ENCODE data around the gene COL4A2. TPM values are rescaled to one million over a fixed set of nuclear protein-coding genes. Genes with fewer than 3 reads are reported as not detected.

COL4A2 gene
- total RNA-seq, 2 experiments from 2014 or later = not detected

DNA sequence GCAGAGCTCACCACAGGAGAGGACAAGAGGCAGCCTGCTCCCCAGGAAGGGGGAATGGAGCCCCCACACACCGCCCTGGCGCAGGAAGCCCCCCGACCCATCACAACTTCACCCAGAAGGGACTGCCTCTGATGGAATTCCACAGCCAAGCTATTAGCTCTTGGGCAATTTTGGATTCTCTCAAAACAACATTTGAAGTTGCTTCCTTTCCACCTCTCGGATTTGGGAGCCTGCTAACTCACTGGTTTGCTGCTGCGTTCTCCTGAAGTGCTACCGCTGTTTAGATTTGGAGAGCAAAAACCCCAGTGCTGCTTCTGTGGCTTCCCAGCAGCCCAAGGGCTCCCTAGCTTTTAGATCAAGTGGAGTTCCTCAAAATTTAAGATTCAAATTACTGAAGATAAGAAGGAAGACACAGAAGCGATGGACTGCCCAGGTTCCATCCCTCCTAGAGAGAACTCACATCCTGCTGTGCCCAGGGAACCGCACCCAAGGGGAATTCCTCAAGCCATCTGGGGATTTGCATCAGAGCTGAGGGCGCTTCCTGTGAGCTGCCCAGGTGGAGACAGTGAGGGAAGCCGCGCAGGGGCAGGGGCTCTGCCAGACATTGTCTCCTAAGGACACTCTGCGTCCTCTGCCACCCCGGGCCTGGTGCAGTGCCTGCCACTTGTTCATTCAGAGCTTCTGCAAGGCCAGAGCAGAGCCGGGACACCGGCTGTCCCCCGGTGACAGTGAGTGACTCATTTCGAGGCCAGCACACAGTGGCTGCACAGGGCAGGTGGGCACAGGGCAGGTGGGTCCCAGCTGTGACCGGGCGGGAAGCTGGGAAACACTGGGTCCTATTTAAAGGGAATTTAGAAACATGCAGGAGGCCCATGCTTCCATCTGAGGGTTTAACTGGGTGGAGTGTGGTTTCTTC lies 45.7 kb upstream of the COL4A2 start:
- ChIA-PET CTCF (no interaction called here), POLR2A (no interaction called here)
- DNase-seq = no peak
- intact Hi-C loops (cut with micrococcal nuclease) = no loop called here
- Mint-ChIP-seq H3K36me3 (ENCODE audit: low read depth) (no peaks in the 10 kb centered on the region), H3K27me3 (peaks cover 16% of the 10 kb centered on the region), H3K4me3 (no peak overlapping the region), H3K4me1 (ENCODE audit: low read depth) (no peaks in the 10 kb centered on the region), H3K27ac (no peak overlapping the region), H3K9me3 (no peaks in the 10 kb centered on the region)
- no peak for ATAC-seq
- TF ChIP-seq CTCF (IDR thresholded peaks at IDR 0.05) = no peak

GRCh38 chr13:110262082-110262436 lies 45.0 kb upstream of the COL4A2 start:
- peaks cover 18% of the 10 kb centered on the region for H3K27me3 Mint-ChIP-seq

GRCh38 chr13:110262508-110263291 lies 44.4 kb upstream of the COL4A2 start:
- ATAC-seq (no peak), DNase-seq (no peak)
- ChIA-PET POLR2A (no interaction called here), CTCF (interaction anchor here (0.8 to 2.0 kb wide), 2 partner anchors 38 to 42 kb away, joined by 3 to 4 read pairs; no protein-coding TSS in a partner anchor)
- H3K9me3 Mint-ChIP-seq = no peaks in the 10 kb centered on the region
- no peak overlapping the region for H3K4me3 Mint-ChIP-seq
- H3K27me3 Mint-ChIP-seq = peaks cover 18% of the 10 kb centered on the region
- intact Hi-C loops (cut with micrococcal nuclease) = no loop called here
- H3K27ac Mint-ChIP-seq = no peak overlapping the region
- TF ChIP-seq CTCF (IDR thresholded peaks at IDR 0.05) = no peak
- no peaks in the 10 kb centered on the region for H3K4me1 Mint-ChIP-seq (ENCODE audit: low read depth)
- no peaks in the 10 kb centered on the region for H3K36me3 Mint-ChIP-seq (ENCODE audit: low read depth)

More at GRCh38 chr13:110262082-110262436, 45.0 kb upstream of the COL4A2 start:
- CTCF ChIA-PET = no interaction called here
- ATAC-seq (no peak), DNase-seq (no peak)
- TF ChIP-seq CTCF (IDR thresholded peaks at IDR 0.05) = no peak
- Mint-ChIP-seq H3K36me3 (ENCODE audit: low read depth) (no peaks in the 10 kb centered on the region), H3K4me1 (ENCODE audit: low read depth) (no peaks in the 10 kb centered on the region), H3K4me3 (no peak overlapping the region), H3K9me3 (no peaks in the 10 kb centered on the region), H3K27ac (no peak overlapping the region)
- intact Hi-C loops (cut with micrococcal nuclease) = no loop called here
- POLR2A ChIA-PET = no interaction called here

DNA sequence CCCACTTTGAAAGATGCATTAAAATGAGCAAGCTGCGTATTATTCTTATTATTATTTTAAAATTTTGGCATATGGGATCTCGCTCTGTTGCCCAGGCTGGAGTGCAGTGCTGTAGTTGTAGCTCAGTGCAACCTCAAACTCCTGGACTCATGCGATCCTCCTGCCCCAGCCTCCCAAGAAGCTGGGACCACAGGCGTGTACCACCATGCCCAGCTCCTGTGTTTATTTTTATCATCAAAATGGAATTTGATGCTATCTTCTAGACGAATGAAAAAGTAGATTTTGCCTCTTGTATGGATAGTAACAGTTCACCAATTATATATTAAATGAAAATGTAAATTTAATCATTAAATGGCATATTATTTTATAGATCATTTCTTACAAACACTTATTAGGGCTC lies 43.7 kb upstream of the COL4A2 start:
- intact Hi-C loops (cut with micrococcal nuclease) = no loop called here
- no peak overlapping the region for H3K4me3 Mint-ChIP-seq
- ChIA-PET POLR2A (no interaction called here), CTCF (interaction anchor here (2.0 kb wide), 1 partner anchor 42 kb away, joined by 4 read pairs; no protein-coding TSS in a partner anchor)
- no peak for TF ChIP-seq CTCF (IDR thresholded peaks at IDR 0.05)
- H3K9me3 Mint-ChIP-seq = no peaks in the 10 kb centered on the region
- H3K4me1 Mint-ChIP-seq (ENCODE audit: low read depth) = no peaks in the 10 kb centered on the region
- ATAC-seq (no peak), DNase-seq (no peak)
- no peak overlapping the region for H3K27ac Mint-ChIP-seq
- peaks cover 18% of the 10 kb centered on the region for H3K27me3 Mint-ChIP-seq
- H3K36me3 Mint-ChIP-seq (ENCODE audit: low read depth) = no peaks in the 10 kb centered on the region

GRCh38 chr13:110263888-110264287 lies 43.2 kb upstream of the COL4A2 start:
- ATAC-seq = no peak

More at GRCh38 chr13:110263888-110264287, 43.2 kb upstream of the COL4A2 start:
- no peak overlapping the region for H3K4me3 Mint-ChIP-seq
- TF ChIP-seq CTCF (IDR thresholded peaks at IDR 0.05) = no peak
- peaks cover 18% of the 10 kb centered on the region for H3K27me3 Mint-ChIP-seq
- CTCF ChIA-PET = interaction anchor here (2.0 kb wide), 1 partner anchor 43 kb away, joined by 4 read pairs; no protein-coding TSS in a partner anchor
- H3K4me1 Mint-ChIP-seq (ENCODE audit: low read depth) = no peaks in the 10 kb centered on the region
- H3K9me3 Mint-ChIP-seq = no peaks in the 10 kb centered on the region
- no peaks in the 10 kb centered on the region for H3K36me3 Mint-ChIP-seq (ENCODE audit: low read depth)
- intact Hi-C loops (cut with micrococcal nuclease) = no loop called here
- no peak for DNase-seq
- no peak overlapping the region for H3K27ac Mint-ChIP-seq
- POLR2A ChIA-PET = no interaction called here
